ENCODE measurements around the gene SCGN. TPM values are rescaled to one million over a fixed set of nuclear protein-coding genes. Genes with fewer than 3 reads are reported as not detected.

SCGN gene
- polyA plus RNA-seq, 3 donors, result not detected

DNA sequence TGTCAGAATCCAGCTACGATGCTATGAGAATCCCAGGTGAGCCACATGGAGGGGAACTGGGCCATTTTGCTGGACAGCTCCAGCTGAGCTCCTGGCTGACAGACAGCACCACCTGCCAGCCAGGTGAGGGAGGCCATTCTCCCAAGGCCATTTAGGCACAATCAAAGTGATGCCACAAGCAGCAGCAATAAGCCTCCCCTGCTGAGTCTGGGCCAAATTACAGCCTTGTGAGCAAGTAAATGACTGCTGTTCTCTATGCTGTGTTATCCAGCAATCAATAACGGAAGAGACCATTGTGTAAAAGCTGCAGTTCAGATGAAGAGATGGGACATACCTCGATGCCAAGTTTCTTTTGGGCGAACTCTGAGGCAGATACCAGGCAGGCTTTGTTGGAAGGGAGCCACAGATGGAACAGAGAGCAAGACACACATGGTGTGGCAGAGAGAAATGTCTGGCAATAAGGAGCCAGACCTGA lies 14.0 kb upstream of the SCGN start:
- Histone ChIP-seq H3K4me2 (replicated peaks; ENCODE audit: extremely low read depth, low read length, poor library complexity, severe bottlenecking) (no peak overlapping the region), H4K20me1 (ENCODE audit: insufficient read depth, low read length) (no peaks in the 10 kb centered on the region), H3K4me1 (ENCODE audit: control insufficient read depth in 1 of 2, insufficient read depth in 2 of 2, low read length in 2 of 2) (peaks cover 0 to 4% of the 10 kb centered on the region in 2 donors), H3K27ac (ENCODE audit: low read depth in 1 of 2, low read length in 2 of 2) (no peak overlapping the region), H3K9ac (ENCODE audit: insufficient read depth, low read length, poor library complexity, severe bottlenecking) (no peak overlapping the region), H3K36me3 (replicated peaks in 1 of 2; ENCODE audit: control insufficient read depth in 1 of 2, insufficient read depth in 2 of 2, low read length in 2 of 2) (no peaks in the 10 kb centered on the region), H3K79me2 (ENCODE audit: insufficient read depth, low read length) (no peaks in the 10 kb centered on the region), H3K4me3 (replicated peaks in 1 of 3; ENCODE audit: low read depth in 2 of 3, low read length in 3 of 3) (no peak overlapping the region), H3K27me3 (ENCODE audit: control insufficient read depth in 2 of 2, insufficient read depth in 2 of 2, low read length in 2 of 2) (peaks cover 2 to 10% of the 10 kb centered on the region in 2 donors), H3K9me3 (replicated peaks in 1 of 2; ENCODE audit: control insufficient read depth in 1 of 2, insufficient read depth in 1 of 2, low read length in 2 of 2) (no peaks in the 10 kb centered on the region), H2AFZ (ENCODE audit: insufficient read depth, low read depth, low read length, poor library complexity, severe bottlenecking) (no peak overlapping the region)
- intact Hi-C loops (cut with micrococcal nuclease), result no loop called here
- Mint-ChIP-seq H3K36me3 (no peaks in the 10 kb centered on the region), H3K9me3 (peaks cover 0 to 6% (median 0%) of the 10 kb centered on the region in 7 donors), H3K27ac (no peak overlapping the region), H3K4me3 (no peak overlapping the region), H3K4me1 (peaks cover 4% of the 10 kb centered on the region), H3K27me3 (ENCODE audit: low read depth in 3 of 3) (peaks cover 0 to 6% (median 0%) of the 10 kb centered on the region in 3 donors)
- TF ChIP-seq, protein P1, sequence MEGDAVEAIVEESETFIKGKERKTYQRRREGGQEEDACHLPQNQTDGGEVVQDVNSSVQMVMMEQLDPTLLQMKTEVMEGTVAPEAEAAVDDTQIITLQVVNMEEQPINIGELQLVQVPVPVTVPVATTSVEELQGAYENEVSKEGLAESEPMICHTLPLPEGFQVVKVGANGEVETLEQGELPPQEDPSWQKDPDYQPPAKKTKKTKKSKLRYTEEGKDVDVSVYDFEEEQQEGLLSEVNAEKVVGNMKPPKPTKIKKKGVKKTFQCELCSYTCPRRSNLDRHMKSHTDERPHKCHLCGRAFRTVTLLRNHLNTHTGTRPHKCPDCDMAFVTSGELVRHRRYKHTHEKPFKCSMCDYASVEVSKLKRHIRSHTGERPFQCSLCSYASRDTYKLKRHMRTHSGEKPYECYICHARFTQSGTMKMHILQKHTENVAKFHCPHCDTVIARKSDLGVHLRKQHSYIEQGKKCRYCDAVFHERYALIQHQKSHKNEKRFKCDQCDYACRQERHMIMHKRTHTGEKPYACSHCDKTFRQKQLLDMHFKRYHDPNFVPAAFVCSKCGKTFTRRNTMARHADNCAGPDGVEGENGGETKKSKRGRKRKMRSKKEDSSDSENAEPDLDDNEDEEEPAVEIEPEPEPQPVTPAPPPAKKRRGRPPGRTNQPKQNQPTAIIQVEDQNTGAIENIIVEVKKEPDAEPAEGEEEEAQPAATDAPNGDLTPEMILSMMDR (IDR thresholded peaks at IDR 0.05), result no peak
- no peak for DNase-seq
- 64% methylated on average over 4 of the region's 4 CpGs for WGBS (ENCODE audit: insufficient coverage)

DNA sequence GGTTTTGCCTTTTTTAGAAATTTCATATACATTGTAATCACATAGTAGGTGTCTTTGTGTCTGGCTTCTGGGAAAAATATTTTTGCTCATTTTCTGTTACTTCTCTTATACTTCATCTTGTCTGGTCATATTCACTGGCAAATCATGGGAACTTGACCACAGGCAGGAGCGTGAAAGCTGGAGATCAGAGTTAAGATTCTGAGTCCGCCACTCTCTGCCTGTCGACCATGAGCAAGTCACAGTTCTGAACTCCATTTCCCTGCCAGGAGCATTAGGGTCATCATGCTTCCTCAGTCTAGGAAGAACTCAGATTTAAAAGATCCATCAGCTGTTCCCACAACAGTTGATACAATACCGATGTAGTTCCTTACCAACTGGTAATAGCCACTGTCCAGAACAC lies 12.4 kb upstream of the SCGN start:
- H3K27me3 Mint-ChIP-seq (ENCODE audit: low read depth in 3 of 3), result peaks cover 2 to 17% (median 2%) of the 10 kb centered on the region in 3 donors
- peaks cover 0 to 4% of the 10 kb centered on the region in 2 donors for H3K4me1 ChIP-seq (ENCODE audit: control insufficient read depth in 1 of 2, insufficient read depth in 2 of 2, low read length in 2 of 2)
- H3K9ac ChIP-seq (ENCODE audit: insufficient read depth, low read length, poor library complexity, severe bottlenecking), result no peak overlapping the region
- DNase-seq, result no peak
- H4K20me1 ChIP-seq (ENCODE audit: insufficient read depth, low read length), result no peaks in the 10 kb centered on the region
- TF ChIP-seq, protein P1 (IDR thresholded peaks at IDR 0.05), result no peak
- intact Hi-C loops (cut with micrococcal nuclease), result no loop called here
- no peak overlapping the region for H3K4me3 Mint-ChIP-seq
- H3K79me2 ChIP-seq (ENCODE audit: insufficient read depth, low read length), result no peaks in the 10 kb centered on the region
- H3K9me3 Mint-ChIP-seq, result peaks cover 0 to 6% (median 0%) of the 10 kb centered on the region in 7 donors
- H3K27ac ChIP-seq (ENCODE audit: low read depth in 1 of 2, low read length in 2 of 2), result no peak overlapping the region
- H3K36me3 ChIP-seq (replicated peaks in 1 of 2; ENCODE audit: control insufficient read depth in 1 of 2, insufficient read depth in 2 of 2, low read length in 2 of 2), result no peaks in the 10 kb centered on the region
- H3K4me2 ChIP-seq (replicated peaks; ENCODE audit: extremely low read depth, low read length, poor library complexity, severe bottlenecking), result no peak overlapping the region
- no peaks in the 10 kb centered on the region for H3K36me3 Mint-ChIP-seq
- no peaks in the 10 kb centered on the region for H3K9me3 ChIP-seq (replicated peaks in 1 of 2; ENCODE audit: control insufficient read depth in 1 of 2, insufficient read depth in 1 of 2, low read length in 2 of 2)
- peaks cover 4% of the 10 kb centered on the region for H3K4me1 Mint-ChIP-seq
- H3K4me3 ChIP-seq (replicated peaks in 1 of 3; ENCODE audit: low read depth in 2 of 3, low read length in 3 of 3), result no peak overlapping the region
- peak overlapping the region in 1 of 7 donors; percentile 3 for H3K27ac Mint-ChIP-seq
- peaks cover 12 to 14% of the 10 kb centered on the region in 2 donors for H3K27me3 ChIP-seq (ENCODE audit: control insufficient read depth in 2 of 2, insufficient read depth in 2 of 2, low read length in 2 of 2)
- no peak overlapping the region for H2AFZ ChIP-seq (ENCODE audit: insufficient read depth, low read depth, low read length, poor library complexity, severe bottlenecking)
- 98% methylated on average over 4 of the region's 4 CpGs for WGBS (ENCODE audit: insufficient coverage)

All from CD14-positive monocyte (primary cell).